Measurements from ENCODE around the gene CREB3L2. TPM values are rescaled to one million over a fixed set of nuclear protein-coding genes. Genes with fewer than 3 reads are reported as not detected.

CREB3L2 gene
- total and polyA plus RNA-seq, 2 of the 13 experiments (the other 11 are each of a cell fraction or from before 2014, with no cell fraction given), result 22.1 to 41.1 TPM

GRCh38 chr7:137986252-137987017, 15.5 kb downstream of the CREB3L2 start (continued):
- no peak for TF ChIP-seq ZNF460 (CRISPR knock-in tag; IDR thresholded peaks at IDR 0.05; ENCODE audit: borderline replicate concordance)
- no peak for TF ChIP-seq HOXD1 (CRISPR knock-in tag; IDR thresholded peaks at IDR 0.05)
- TF ChIP-seq TFE3 (CRISPR knock-in tag; IDR thresholded peaks at IDR 0.05), result no peak
- 0 out of 2 replicates have a peak, but pooled peaks have one; percentile 40 for TF ChIP-seq HMG20B (CRISPR knock-in tag; conservative IDR thresholded peaks at IDR 0.05)
- TF ChIP-seq ZNF879 (CRISPR knock-in tag; IDR thresholded peaks at IDR 0.05), result no peak
- peak; percentile 87 for TF ChIP-seq CEBPB (IDR thresholded peaks at IDR 0.05; ENCODE audit: borderline replicate concordance, low read depth, low read length)
- TF ChIP-seq ELF3 (CRISPR knock-in tag; IDR thresholded peaks at IDR 0.05), result no peak; the same call in 1 of the 2 replicates
- TF ChIP-seq KLF9 (CRISPR knock-in tag; IDR thresholded peaks at IDR 0.05; ENCODE audit: low read depth), result no peak
- no peak for TF ChIP-seq SOX13 (IDR thresholded peaks at IDR 0.05)
- peak in 1 of 2 experiments; percentile 30; a peak in 1 of 4 replicates for TF ChIP-seq SOX13 (CRISPR knock-in tag; conservative IDR thresholded peaks at IDR 0.05 in 1 of 2, IDR thresholded peaks at IDR 0.05 in 1 of 2)
- TF ChIP-seq YY1 (IDR thresholded peaks at IDR 0.05; ENCODE audit: insufficient read depth, insufficient replicate concordance, low read depth, low read length), result no peak
- TF ChIP-seq CBX2 (IDR thresholded peaks at IDR 0.05; ENCODE audit: low read depth, low read length), result no peak
- no peak for TF ChIP-seq CBX2 (CRISPR knock-in tag; IDR thresholded peaks at IDR 0.05; ENCODE audit: low read depth)
- no peak for TF ChIP-seq GABPB1 (CRISPR knock-in tag; IDR thresholded peaks at IDR 0.05)
- TF ChIP-seq FOSL2 (CRISPR knock-in tag; IDR thresholded peaks at IDR 0.05), result peak; percentile 29; the same call in 1 of the 2 replicates
- TF ChIP-seq TEAD3 (CRISPR knock-in tag; optimal IDR thresholded peaks at IDR 0.05; ENCODE audit: borderline replicate concordance), result no peak
- TF ChIP-seq HMGXB4 (CRISPR knock-in tag; IDR thresholded peaks at IDR 0.05; ENCODE audit: borderline replicate concordance in 1 of 2, low read depth in 1 of 2), result 0 out of 4 replicates have a peak, but pooled peaks of 1 of the 2 experiments have one; percentile 9
- TF ChIP-seq ZNF547 (CRISPR knock-in tag; IDR thresholded peaks at IDR 0.05), result peak; percentile 72; the same call in 1 of the 2 replicates
- no peak for TF ChIP-seq EEA1 (CRISPR knock-in tag; IDR thresholded peaks at IDR 0.05; ENCODE audit: borderline replicate concordance)
- TF ChIP-seq MTF1 (CRISPR knock-in tag; IDR thresholded peaks at IDR 0.05), result no peak
- peak; percentile 21; the same call in 1 of the 2 replicates for TF ChIP-seq MAX (IDR thresholded peaks at IDR 0.05)
- TF ChIP-seq ZEB1 (IDR thresholded peaks at IDR 0.05; ENCODE audit: insufficient replicate concordance, low read depth), result no peak
- TF ChIP-seq CBFB (CRISPR knock-in tag; IDR thresholded peaks at IDR 0.05), result peak; percentile 93
- no peak for TF ChIP-seq ZNF615 (CRISPR knock-in tag; IDR thresholded peaks at IDR 0.05; ENCODE audit: borderline replicate concordance)
- TF ChIP-seq PITX1 (CRISPR knock-in tag; IDR thresholded peaks at IDR 0.05), result peak; percentile 67
- no peak for TF ChIP-seq MEIS2 (CRISPR knock-in tag; IDR thresholded peaks at IDR 0.05)
- TF ChIP-seq ZSCAN5A (CRISPR knock-in tag; IDR thresholded peaks at IDR 0.05; ENCODE audit: borderline replicate concordance), result no peak
